Calu3 (cell line): Measurements from ENCODE around the gene ZNF550. TPM values are rescaled to one million over a fixed set of nuclear protein-coding genes. Genes with fewer than 3 reads are reported as not detected.
"Not testable (repeated sequence)": the region's sequence is repeated elsewhere in the genome, so short reads cannot be mapped to it uniquely, and the experiment has no call there.

Experiments used
- BruUV-seq: library from RNA; stranded (reverse); fragments of 400-500 nt; replicated peaks from 2 replicates; lab custom pipeline; 2021; lab: Mats Ljungman, UMichigan
- CTCF ChIA-PET: fragments of 300-600 bp; sonication (Branson Sonifier 250); formaldehyde crosslinking; loops from one replicate; lab custom pipeline; 2022; ENCODE audit warnings: antibody characterized with exemption; lab: Charles Lee
- DNase-seq: peaks from one replicate; pipeline ENCODE4 v3.0.0; 2022
- H3K27ac Mint-ChIP-seq: one replicate; pipeline ENCODE4 v1.8.0; 2022; ENCODE audit warnings: mixed read lengths; ENCODE audit not compliant: unreplicated experiment
- H3K27me3 Mint-ChIP-seq: one replicate; pipeline ENCODE4 v1.8.0; 2022; ENCODE audit warnings: mixed read lengths; ENCODE audit not compliant: unreplicated experiment
- H3K36me3 Mint-ChIP-seq: one replicate; pipeline ENCODE4 v1.8.0; 2022; ENCODE audit warnings: mild to moderate bottlenecking, moderate library complexity, mixed read lengths; ENCODE audit not compliant: insufficient read depth, unreplicated experiment
- H3K4me1 Mint-ChIP-seq: one replicate; pipeline ENCODE4 v1.8.0; 2022; ENCODE audit warnings: mild to moderate bottlenecking, low read depth, mixed read lengths; ENCODE audit not compliant: unreplicated experiment
- H3K4me3 Mint-ChIP-seq: one replicate; pipeline ENCODE4 v1.8.0; 2022; ENCODE audit warnings: mild to moderate bottlenecking, low read depth, moderate library complexity, mixed read lengths; ENCODE audit not compliant: unreplicated experiment
- H3K9me3 Mint-ChIP-seq: one replicate; pipeline ENCODE4 v1.8.0; 2022; ENCODE audit warnings: low read depth, mixed read lengths; ENCODE audit not compliant: unreplicated experiment
- intact Hi-C: fragments of 100-400 bp; cut with micrococcal nuclease; formaldehyde crosslinking; loops from one replicate; pipeline ENCODE4 v1.10.0; 2022; ENCODE audit not compliant: unreplicated experiment
- total RNA-seq: library from RNA; stranded (reverse); gene quantifications from 2 replicates; pipeline ENCODE4 v1.2.3, GENCODE V29; 2022
- TF ChIP-seq, protein P1 (sequence below): fragments of 200-600 bp; IDR thresholded peaks from one replicate; pipeline ENCODE4 v1.8.0; 2022; ENCODE audit warnings: antibody characterized with exemption; ENCODE audit not compliant: unreplicated experiment

ZNF550 gene
- total RNA-seq, 1 experiment from 2014 or later: 18.6 TPM

DNA sequence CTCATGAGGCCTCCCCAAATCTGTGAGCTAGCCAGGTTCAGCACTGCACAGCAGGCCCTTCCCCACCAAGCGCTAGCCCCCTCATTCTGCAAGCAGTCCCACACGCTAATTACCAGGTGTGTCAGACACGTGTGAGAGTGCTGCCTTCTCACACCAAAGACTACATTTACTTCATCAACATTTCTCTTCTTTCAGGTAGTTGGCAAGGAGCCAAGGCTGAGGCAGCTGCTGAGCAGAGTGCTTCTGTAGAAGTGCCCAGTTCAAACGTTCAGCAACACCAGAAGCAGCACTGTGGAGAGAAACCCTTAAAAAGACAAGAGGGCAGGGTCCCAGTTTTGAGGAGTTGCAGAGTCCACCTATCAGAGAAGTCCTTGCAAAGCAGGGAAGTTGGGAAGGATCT is 53.5 kb downstream of the ZNF550 start:
- Mint-ChIP-seq H3K36me3 (peaks cover 52% of the 10 kb centered on the region), H3K4me3 (no peak overlapping the region), H3K27me3 (no peaks in the 10 kb centered on the region), H3K9me3 (peaks cover 30% of the 10 kb centered on the region), H3K27ac (peak overlapping the region; percentile 17), H3K4me1 (no peaks in the 10 kb centered on the region)
- TF ChIP-seq, protein P1, sequence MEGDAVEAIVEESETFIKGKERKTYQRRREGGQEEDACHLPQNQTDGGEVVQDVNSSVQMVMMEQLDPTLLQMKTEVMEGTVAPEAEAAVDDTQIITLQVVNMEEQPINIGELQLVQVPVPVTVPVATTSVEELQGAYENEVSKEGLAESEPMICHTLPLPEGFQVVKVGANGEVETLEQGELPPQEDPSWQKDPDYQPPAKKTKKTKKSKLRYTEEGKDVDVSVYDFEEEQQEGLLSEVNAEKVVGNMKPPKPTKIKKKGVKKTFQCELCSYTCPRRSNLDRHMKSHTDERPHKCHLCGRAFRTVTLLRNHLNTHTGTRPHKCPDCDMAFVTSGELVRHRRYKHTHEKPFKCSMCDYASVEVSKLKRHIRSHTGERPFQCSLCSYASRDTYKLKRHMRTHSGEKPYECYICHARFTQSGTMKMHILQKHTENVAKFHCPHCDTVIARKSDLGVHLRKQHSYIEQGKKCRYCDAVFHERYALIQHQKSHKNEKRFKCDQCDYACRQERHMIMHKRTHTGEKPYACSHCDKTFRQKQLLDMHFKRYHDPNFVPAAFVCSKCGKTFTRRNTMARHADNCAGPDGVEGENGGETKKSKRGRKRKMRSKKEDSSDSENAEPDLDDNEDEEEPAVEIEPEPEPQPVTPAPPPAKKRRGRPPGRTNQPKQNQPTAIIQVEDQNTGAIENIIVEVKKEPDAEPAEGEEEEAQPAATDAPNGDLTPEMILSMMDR: no peak
- intact Hi-C loops: no loop called here
- BruUV-seq: no TSS peak
- CTCF ChIA-PET: no interaction called here
- DNase-seq: no peak

DNA sequence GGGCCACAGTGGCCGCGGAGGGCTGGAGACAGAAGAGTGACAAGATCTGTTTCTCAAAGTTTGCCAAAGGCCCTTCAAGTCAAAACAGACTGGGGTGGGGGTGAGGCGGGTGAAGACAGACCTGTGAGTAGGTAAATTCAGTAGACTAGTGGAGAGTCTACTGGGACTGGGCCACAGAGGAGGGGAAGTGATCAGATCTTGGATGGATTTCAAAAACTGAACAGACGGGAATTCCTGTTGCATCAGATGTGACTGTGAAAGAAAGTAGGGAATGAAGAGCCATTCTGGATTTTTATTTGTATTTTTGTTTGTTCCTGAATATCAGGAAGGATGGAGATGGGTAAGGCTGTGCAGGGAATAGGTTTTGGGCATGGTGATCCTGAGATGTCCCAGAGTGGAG is 59.3 kb downstream of the ZNF550 start:
- DNase-seq, H3K27me3 Mint-ChIP-seq, BruUV-seq, intact Hi-C loops, CTCF ChIA-PET: not testable (repeated sequence)
- Mint-ChIP-seq H3K4me3 (peak overlapping the region; percentile 58), H3K36me3 (peaks cover 27% of the 10 kb centered on the region), H3K27ac (peak overlapping the region; percentile 50), H3K9me3 (peaks cover 29% of the 10 kb centered on the region), H3K4me1 (peaks cover 18% of the 10 kb centered on the region)

DNA sequence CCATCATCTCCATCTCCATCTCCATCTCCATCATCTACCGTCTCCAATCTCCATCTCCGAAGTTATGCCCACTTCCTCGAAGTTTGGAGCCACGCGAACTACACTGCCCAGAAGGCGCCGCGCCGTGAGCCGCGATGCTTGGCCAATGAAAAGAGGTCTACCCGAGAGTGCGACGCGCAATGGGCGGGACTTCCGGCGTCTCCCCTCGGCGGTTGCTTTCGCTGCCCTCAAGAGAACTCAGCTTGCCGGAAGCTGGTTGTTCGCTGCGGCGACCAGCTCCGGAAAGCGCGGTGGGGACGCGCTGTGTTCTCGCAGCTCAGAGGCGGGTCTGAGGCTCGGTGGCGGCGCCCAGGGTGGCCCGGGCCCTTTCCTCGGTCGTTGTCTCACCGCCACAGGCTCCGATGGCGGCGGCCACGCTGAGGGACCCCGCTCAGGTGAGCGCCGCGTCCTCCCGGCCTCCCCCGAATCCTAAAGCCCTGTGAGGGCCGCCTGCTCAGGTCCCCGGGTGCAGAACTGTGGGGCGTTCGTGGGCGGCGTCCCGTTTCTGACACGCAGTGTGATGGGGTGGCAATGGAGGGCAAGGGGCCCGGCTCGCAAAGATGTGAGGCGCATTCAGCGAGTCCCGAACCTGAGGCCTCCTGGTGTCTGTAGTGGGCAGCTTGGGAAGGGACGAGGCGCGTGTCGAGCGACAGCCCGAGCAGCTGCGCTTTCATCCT is 59.8 kb downstream of the ZNF550 start, which contains the start of gene ZNF773:
TSS of gene ZNF773 (plus strand) at position 259 of the 716 bp plus-strand sequence. CDS start at position 402, 143 bp downstream.
- Mint-ChIP-seq H3K9me3 (peaks cover 27% of the 10 kb centered on the region), H3K4me3 (peak within 1 kb of the TSS; percentile 58), H3K4me1 (peaks cover 18% of the 10 kb centered on the region), H3K27ac (peak within 1 kb of the TSS; percentile 50), H3K36me3 (peaks cover 26% of the 10 kb centered on the region)
- H3K27me3 Mint-ChIP-seq, intact Hi-C loops, BruUV-seq, CTCF ChIA-PET: not testable (repeated sequence)
- peak; percentile 97 for DNase-seq

DNA sequence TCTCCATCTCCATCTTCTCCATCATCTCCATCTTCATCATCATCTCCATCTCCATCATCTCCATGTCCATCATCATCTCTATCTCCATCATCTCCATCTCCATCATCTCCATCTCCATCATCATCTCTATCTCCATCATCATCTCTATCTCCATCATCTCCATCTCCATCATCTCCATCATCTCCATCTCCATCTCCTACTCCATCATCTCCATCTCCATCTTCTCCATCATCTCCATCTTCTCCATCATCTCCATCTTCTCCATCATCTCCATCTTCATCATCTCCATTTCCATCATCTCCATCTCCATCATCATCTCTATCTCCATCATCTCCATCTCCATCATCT is 60.4 kb downstream of the ZNF550 start:
- Mint-ChIP-seq H3K36me3 (peaks cover 31% of the 10 kb centered on the region), H3K4me3 (peak overlapping the region; percentile 58), H3K9me3 (peaks cover 27% of the 10 kb centered on the region), H3K27ac (peak overlapping the region; percentile 17), H3K4me1 (peaks cover 18% of the 10 kb centered on the region)
- intact Hi-C loops, CTCF ChIA-PET, H3K27me3 Mint-ChIP-seq, BruUV-seq, DNase-seq: not testable (repeated sequence)

DNA sequence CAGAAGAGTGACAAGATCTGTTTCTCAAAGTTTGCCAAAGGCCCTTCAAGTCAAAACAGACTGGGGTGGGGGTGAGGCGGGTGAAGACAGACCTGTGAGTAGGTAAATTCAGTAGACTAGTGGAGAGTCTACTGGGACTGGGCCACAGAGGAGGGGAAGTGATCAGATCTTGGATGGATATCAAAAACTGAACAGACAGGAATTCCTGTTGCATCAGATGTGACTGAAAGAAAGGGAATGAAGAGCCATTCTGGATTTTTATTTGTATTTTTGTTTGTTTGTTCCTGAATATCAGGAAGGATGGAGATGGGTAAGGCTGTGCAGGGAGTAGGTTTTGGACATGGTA is 71.4 kb downstream of the ZNF550 start:
- H3K27me3 Mint-ChIP-seq, intact Hi-C loops: not testable (repeated sequence)

DNA sequence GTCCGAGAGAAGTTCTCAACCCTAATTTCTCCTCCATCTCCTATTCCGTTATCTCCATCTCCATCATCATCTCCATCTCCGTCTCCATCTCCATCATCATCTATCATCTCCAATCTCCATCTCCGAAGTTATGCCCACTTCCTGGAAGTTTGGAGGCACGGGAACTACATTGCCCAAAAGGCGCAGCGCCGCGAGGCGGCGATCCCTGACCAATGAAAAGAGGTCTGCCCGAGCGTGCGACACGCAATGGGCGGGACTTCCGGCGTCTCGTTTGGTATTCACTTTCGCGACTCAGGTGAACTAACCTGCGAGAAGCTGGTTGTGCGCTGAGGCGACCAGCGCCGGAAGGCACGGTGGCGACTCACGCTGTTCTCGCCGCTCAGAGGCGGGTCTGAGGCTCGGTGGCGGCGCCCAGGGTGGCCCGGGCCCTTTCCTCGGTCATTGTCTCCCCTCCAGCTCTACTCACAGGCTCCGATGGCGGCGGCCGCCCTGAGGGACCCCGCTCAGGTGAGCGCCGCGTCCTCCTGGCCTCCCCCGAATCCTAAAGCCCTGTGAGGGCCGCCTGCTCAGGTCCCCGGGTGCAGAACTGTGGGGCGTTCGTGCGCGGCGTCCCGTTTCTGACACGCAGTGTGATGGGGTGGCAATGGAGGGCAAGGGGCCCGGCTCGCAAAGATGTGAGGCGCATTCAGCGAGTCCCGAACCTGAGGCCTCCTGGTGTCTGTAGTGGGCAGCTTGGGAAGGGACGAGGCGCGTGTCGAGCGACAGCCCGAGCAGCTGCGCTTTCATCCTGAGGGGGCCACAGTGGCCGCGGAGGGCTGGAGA is 72.0 kb downstream of the ZNF550 start, which contains the start of gene ZNF419:
TSS of gene ZNF419 (plus strand) at position 274 of the 822 bp plus-strand sequence. CDS start at position 475, 201 bp downstream.
- H3K27me3 Mint-ChIP-seq, H3K4me1 Mint-ChIP-seq, BruUV-seq, intact Hi-C loops: not testable (repeated sequence)
- H3K9me3 Mint-ChIP-seq: peaks cover 19% of the 10 kb centered on the region
- CTCF ChIA-PET: interaction anchor here (0.7 kb wide), 1 partner anchor 194 kb away, joined by 3 read pairs; the partner anchor contains the start of gene ZNF551
- peak; percentile 97 for DNase-seq
- peaks cover 28% of the 10 kb centered on the region for H3K36me3 Mint-ChIP-seq
- H3K4me3 Mint-ChIP-seq: peak within 1 kb of the TSS; percentile 68
- peak within 1 kb of the TSS; percentile 37 for H3K27ac Mint-ChIP-seq

More for the DNA sequence above, 71.4 kb downstream of the ZNF550 start:
- H3K27ac Mint-ChIP-seq: peak overlapping the region; percentile 27
- peaks cover 23% of the 10 kb centered on the region for H3K9me3 Mint-ChIP-seq
- H3K4me1 Mint-ChIP-seq, DNase-seq, CTCF ChIA-PET: not testable (repeated sequence)
- TSS peak; percentile 25 for BruUV-seq
- H3K4me3 Mint-ChIP-seq: peak overlapping the region; percentile 68
- peaks cover 31% of the 10 kb centered on the region for H3K36me3 Mint-ChIP-seq

Other genes with a start within 250 kb of the ZNF550 start
- 8.5 and 9.0 TPM in 2 replicates for gene ZNF543, start 239.4 kb downstream of the ZNF550 start, total RNA-seq
- 6.2 and 6.5 TPM in 2 replicates for gene ZNF304, start 208.6 kb downstream of the ZNF550 start, total RNA-seq
- gene TRAPPC2B, start 196.3 kb downstream of the ZNF550 start, total RNA-seq: 11.7 and 16.3 TPM in 2 replicates
- gene ZNF547, start 196.3 kb downstream of the ZNF550 start, total RNA-seq: 7.2 and 7.7 TPM in 2 replicates
- 20.3 and 23.0 TPM in 2 replicates for gene ZNF548, start 170.0 kb downstream of the ZNF550 start, total RNA-seq
- 14.7 and 15.8 TPM in 2 replicates for gene ZNF17, start 148.7 kb downstream of the ZNF550 start, total RNA-seq
- 20.4 and 20.8 TPM in 2 replicates for gene ZNF749, start 124.5 kb downstream of the ZNF550 start, total RNA-seq
- gene VN1R1, start 102.7 kb downstream of the ZNF550 start, total RNA-seq: 1.0 and 2.0 TPM in 2 replicates
- 11.4 and 15.6 TPM in 2 replicates for gene ZNF772, start 82.3 kb downstream of the ZNF550 start, total RNA-seq
- 17.9 and 19.6 TPM in 2 replicates for gene ZNF419, start 72.1 kb downstream of the ZNF550 start, total RNA-seq
- 13.4 and 17.2 TPM in 2 replicates for gene ZNF773, start 59.9 kb downstream of the ZNF550 start, total RNA-seq
- gene ZNF549, start 32.5 kb downstream of the ZNF550 start, total RNA-seq: 6.4 and 7.1 TPM in 2 replicates
- gene ZNF416, start 19.0 kb upstream of the ZNF550 start, total RNA-seq: 6.1 and 6.6 TPM in 2 replicates
- gene ZIK1, start 24.3 kb upstream of the ZNF550 start, total RNA-seq: not detected in 2 replicates
- gene ZNF530, start 40.0 kb upstream of the ZNF550 start, total RNA-seq: 8.2 and 10.4 TPM in 2 replicates
- 11.4 and 13.2 TPM in 2 replicates for gene ZNF134, start 54.4 kb upstream of the ZNF550 start, total RNA-seq
- gene ZNF211, start 73.3 kb upstream of the ZNF550 start, total RNA-seq: 10.2 and 11.0 TPM in 2 replicates
- gene ZSCAN4, start 109.1 kb upstream of the ZNF550 start, total RNA-seq: not detected in 2 replicates
- 14.7 and 17.0 TPM in 2 replicates for gene ZNF551, start 122.1 kb upstream of the ZNF550 start, total RNA-seq
- not detected in 2 replicates for gene ZNF154, start 149.3 kb upstream of the ZNF550 start, total RNA-seq
- gene ZNF671, start 167.8 kb upstream of the ZNF550 start, total RNA-seq: 1.8 and 2.1 TPM in 2 replicates
- gene ZNF776, start 187.0 kb upstream of the ZNF550 start, total RNA-seq: 19.7 and 21.6 TPM in 2 replicates
- gene ZNF586, start 209.8 kb upstream of the ZNF550 start, total RNA-seq: 18.9 and 22.9 TPM in 2 replicates